Muscle layer of colon (tissue), 2 donors: ENCODE results near the gene PPAN.

Source experiments
- H3K27ac ChIP-seq: one replicate; pipeline ENCODE4 v1.7.0; 2013; ENCODE audit warnings: low read depth, mild to moderate bottlenecking, low read length, moderate library complexity
- H3K27me3 ChIP-seq, 2 donors: one replicate each; pipeline ENCODE4 v1.7.0; 2013; ENCODE audit warnings: low read length in 2 of 2, mild to moderate bottlenecking in 2 of 2; ENCODE audit not compliant: insufficient read depth in 2 of 2, control insufficient read depth in 1 of 2
- H3K36me3 ChIP-seq: one replicate; pipeline ENCODE4 v1.7.0; 2013; ENCODE audit warnings: mild to moderate bottlenecking, low read length; ENCODE audit not compliant: insufficient read depth
- H3K4me1 ChIP-seq: one replicate; pipeline ENCODE4 v1.7.0; 2013; ENCODE audit warnings: mild to moderate bottlenecking, low read length; ENCODE audit not compliant: insufficient read depth
- H3K4me3 ChIP-seq, 2 donors: one replicate each; pipeline ENCODE4 v1.7.0; 2013; ENCODE audit warnings: low read length in 2 of 2, low read depth in 1 of 2, mild to moderate bottlenecking in 1 of 2, moderate library complexity in 1 of 2
- H3K9ac ChIP-seq: one replicate; pipeline ENCODE4 v1.7.0; 2013; ENCODE audit warnings: low read length
- H3K9me3 ChIP-seq: one replicate; pipeline ENCODE4 v1.7.0; 2013; ENCODE audit warnings: mild to moderate bottlenecking, low read length
- donor health status: abdominal sarcoma.
- donor health status: Adenocarcinoma of cecum.

Gene PPAN, protein sequence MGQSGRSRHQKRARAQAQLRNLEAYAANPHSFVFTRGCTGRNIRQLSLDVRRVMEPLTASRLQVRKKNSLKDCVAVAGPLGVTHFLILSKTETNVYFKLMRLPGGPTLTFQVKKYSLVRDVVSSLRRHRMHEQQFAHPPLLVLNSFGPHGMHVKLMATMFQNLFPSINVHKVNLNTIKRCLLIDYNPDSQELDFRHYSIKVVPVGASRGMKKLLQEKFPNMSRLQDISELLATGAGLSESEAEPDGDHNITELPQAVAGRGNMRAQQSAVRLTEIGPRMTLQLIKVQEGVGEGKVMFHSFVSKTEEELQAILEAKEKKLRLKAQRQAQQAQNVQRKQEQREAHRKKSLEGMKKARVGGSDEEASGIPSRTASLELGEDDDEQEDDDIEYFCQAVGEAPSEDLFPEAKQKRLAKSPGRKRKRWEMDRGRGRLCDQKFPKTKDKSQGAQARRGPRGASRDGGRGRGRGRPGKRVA

GRCh38 chr19:10106100-10106936, at the start of gene PPAN:
Gene PPAN (plus strand): TSS chr19:10106362. CDS start chr19:10106395, 33 bp downstream.
- Histone ChIP-seq H3K9ac (peak within 1 kb of the TSS; percentile 27), H3K9me3 (no peaks in the 10 kb centered on the region), H3K4me3 (peak within 1 kb of the TSS; percentile 77 to 89), H3K27me3 (no peaks in the 10 kb centered on the region), H3K4me1 (peaks cover 16% of the 10 kb centered on the region), H3K27ac (peak within 1 kb of the TSS; percentile 63), H3K36me3 (peaks cover 30% of the 10 kb centered on the region)

DNA sequence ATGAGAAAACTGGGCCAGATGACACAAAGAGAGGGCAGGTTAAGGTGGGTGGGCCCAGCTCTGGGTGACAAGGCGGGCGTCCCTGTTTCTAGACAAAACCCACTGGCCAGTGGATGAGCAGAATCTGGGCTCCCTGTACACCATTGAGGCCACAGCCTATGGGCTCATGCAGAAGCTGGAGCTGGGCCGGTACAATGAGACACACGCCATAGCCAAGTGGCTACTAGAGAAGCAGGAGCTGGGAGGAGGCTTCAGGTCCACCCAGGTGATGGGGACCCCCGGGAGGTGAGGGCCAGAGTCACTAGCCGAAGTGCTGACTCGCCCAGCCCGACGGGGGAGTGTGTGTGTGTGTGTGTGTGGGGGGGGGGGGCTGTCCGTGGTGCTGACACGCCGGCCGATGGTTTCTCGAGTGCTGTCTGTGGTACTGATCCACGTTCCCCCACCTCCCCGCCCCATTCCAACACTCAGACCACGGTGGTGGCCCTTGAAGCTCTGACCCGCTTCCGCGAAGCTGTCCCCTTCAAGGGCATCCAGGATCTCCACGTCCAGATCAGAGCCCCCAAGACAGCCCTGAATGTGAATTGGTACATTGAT, 44.3 kb upstream of the PPAN start:
- H3K27ac ChIP-seq = no peak overlapping the region
- no peak overlapping the region for H3K4me3 ChIP-seq
- no peaks in the 10 kb centered on the region for H3K9me3 ChIP-seq
- H3K4me1 ChIP-seq = no peaks in the 10 kb centered on the region
- no peaks in the 10 kb centered on the region for H3K27me3 ChIP-seq
- no peak overlapping the region for H3K9ac ChIP-seq
- H3K36me3 ChIP-seq = no peaks in the 10 kb centered on the region

DNA sequence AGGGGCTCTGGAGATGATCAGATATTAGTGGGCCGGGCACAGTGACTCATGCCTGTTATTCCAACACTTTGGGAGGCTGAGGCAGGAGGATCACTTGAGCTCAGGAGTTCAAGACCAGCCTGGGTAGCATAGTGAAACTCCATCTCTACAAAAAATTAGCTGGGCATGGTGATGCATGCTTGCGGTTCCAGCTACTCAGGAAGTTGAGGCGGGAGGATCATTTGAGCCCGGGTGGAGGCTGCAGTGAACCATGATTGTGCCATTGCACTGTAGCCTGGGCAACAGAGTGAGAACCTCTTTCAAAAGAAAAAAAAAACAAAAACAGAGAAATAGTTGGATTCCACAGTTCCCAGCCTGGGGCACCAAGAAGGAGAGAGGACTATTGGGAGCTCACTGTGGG, 38.0 kb upstream of the PPAN start:
- Histone ChIP-seq H3K9me3 (no peaks in the 10 kb centered on the region), H3K4me1 (no peaks in the 10 kb centered on the region), H3K4me3 (no peak overlapping the region), H3K27me3 (no peaks in the 10 kb centered on the region), H3K36me3 (no peaks in the 10 kb centered on the region), H3K9ac (no peak overlapping the region), H3K27ac (no peak overlapping the region)

DNA sequence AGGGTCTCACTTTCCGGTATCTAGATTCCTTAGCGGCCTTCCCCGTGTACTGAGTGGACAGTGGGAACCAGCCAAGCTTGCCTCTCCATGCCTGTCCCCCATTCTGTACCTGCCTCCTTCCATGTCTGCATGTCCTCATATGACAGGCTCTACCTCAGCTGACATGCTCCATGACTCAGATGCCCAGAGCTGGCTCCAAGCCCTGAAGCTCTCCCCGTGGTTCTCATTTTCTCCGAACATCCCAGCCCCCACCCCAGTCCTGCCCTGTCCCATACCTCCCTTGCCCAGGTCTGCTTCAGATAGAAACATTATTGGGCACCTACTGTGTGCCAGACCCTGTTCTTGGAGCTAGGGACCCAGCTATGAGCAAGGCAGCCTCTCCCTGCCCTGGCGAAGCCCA, 37.1 kb upstream of the PPAN start:
- Histone ChIP-seq H3K4me3 (no peak overlapping the region), H3K4me1 (no peaks in the 10 kb centered on the region), H3K9me3 (no peaks in the 10 kb centered on the region), H3K9ac (no peak overlapping the region), H3K27me3 (no peaks in the 10 kb centered on the region), H3K36me3 (no peaks in the 10 kb centered on the region), H3K27ac (no peak overlapping the region)

- Histone ChIP-seq H3K4me3 (no peak overlapping the region), H3K9me3 (no peaks in the 10 kb centered on the region), H3K36me3 (no peaks in the 10 kb centered on the region), H3K4me1 (no peaks in the 10 kb centered on the region), H3K27ac (no peak overlapping the region), H3K9ac (no peak overlapping the region), H3K27me3 (no peaks in the 10 kb centered on the region)
Measured at GRCh38 chr19:10070730-10071446, 35.3 kb upstream of the PPAN start.

DNA sequence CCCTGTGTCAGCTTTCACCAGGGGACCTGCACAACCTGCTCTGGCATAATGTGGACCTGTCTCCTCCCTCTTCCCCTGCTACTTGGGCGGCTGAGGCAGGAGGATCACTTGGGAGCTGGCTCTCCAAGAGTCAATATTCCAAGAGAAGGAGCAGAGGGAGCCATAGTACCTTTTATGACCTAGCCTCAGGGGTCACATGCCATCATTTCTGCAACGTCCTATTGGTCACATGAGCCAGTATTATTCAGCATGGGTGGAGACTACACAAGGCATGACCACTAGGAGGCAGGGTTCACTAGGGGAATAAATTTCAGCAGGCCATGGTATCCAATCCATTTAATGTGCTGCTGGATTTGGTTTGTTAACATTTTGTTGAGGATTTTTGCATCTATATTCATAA, 32.0 kb upstream of the PPAN start:
- Histone ChIP-seq H3K9ac (no peak overlapping the region), H3K36me3 (no peaks in the 10 kb centered on the region), H3K27ac (no peak overlapping the region), H3K4me1 (no peaks in the 10 kb centered on the region), H3K27me3 (no peaks in the 10 kb centered on the region), H3K9me3 (no peaks in the 10 kb centered on the region), H3K4me3 (no peak overlapping the region)

DNA sequence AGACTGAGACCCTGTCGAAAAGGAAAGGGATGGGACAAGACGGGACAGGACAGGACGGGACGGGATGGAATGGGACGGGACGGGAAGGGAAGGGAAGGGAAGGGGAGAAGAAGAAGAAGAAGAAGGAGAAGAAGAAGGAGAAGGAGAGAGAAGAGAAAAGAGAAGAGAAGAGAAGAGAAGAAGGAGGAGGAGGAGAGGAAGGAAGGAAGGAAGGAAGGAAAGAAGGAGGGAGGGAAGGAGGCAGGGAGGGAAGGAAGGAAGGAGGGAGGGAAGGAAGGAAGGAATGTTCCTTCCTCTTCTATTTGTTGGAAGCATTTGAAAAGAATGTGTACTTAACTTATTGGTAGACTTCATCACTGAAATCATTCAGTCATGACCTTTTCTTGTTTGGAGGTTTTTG, 29.6 kb upstream of the PPAN start:
- Histone ChIP-seq H3K9me3 (no peaks in the 10 kb centered on the region), H3K4me3 (no peak overlapping the region), H3K4me1 (no peaks in the 10 kb centered on the region), H3K9ac (no peak overlapping the region), H3K27me3 (no peaks in the 10 kb centered on the region), H3K27ac (no peak overlapping the region), H3K36me3 (no peaks in the 10 kb centered on the region)

GRCh38 chr19:10078329-10078728, 27.8 kb upstream of the PPAN start:
- no peaks in the 10 kb centered on the region for H3K36me3 ChIP-seq
- H3K27me3 ChIP-seq = no peaks in the 10 kb centered on the region
- H3K27ac ChIP-seq = no peak overlapping the region
- H3K4me1 ChIP-seq = no peaks in the 10 kb centered on the region
- H3K4me3 ChIP-seq = no peak overlapping the region
- no peak overlapping the region for H3K9ac ChIP-seq
- H3K9me3 ChIP-seq = no peaks in the 10 kb centered on the region

DNA sequence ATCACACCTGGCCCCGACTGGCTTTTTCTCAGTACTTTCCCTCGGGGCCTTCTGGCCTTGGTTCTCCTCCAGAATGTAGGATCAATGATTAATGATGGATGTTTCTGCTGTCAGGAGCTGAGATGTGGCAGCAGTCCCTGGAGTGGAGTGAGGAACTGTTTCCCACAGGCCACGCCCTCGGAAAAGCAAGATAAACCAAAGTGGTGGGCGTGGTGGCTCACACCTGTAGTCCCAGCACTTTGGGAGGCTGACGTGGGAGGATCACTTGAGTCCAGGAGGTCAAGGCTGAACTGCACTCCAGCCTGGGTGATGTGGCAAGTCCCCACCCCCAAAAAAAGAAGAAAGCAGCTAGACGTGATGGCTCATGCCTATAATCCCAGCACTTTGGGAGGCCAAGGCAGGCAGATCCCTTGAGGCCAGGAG, 27.1 kb upstream of the PPAN start:
- Histone ChIP-seq H3K36me3 (no peaks in the 10 kb centered on the region), H3K9me3 (no peaks in the 10 kb centered on the region)

DNA sequence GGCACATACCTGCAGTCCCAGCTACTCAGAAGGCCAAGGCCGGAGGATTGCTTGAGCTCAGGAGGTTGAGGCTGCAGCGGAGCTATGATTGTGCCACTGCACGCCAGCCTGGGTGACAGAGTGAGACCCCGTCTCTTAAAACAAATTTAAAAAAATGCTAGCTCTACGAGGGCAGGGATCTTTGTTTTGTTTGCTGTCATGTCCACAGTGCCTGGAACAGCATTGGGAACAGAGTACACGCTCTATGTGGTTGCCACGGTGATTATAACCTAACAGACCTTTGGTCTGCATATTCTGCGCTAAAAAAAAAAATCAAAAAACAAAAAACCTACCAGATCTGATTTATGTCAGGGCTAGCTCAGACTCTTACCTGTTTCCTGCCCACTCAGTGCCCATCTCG, 22.3 kb upstream of the PPAN start:
- Histone ChIP-seq H3K9me3 (no peaks in the 10 kb centered on the region), H3K27ac (no peak overlapping the region), H3K27me3 (no peaks in the 10 kb centered on the region), H3K4me1 (peaks cover 4% of the 10 kb centered on the region), H3K36me3 (no peaks in the 10 kb centered on the region), H3K4me3 (no peak overlapping the region), H3K9ac (no peak overlapping the region)

More for the DNA sequence above, 27.1 kb upstream of the PPAN start:
- H3K27ac ChIP-seq = no peak overlapping the region
- no peak overlapping the region for H3K4me3 ChIP-seq
- no peaks in the 10 kb centered on the region for H3K27me3 ChIP-seq
- H3K9ac ChIP-seq = no peak overlapping the region
- no peaks in the 10 kb centered on the region for H3K4me1 ChIP-seq

DNA sequence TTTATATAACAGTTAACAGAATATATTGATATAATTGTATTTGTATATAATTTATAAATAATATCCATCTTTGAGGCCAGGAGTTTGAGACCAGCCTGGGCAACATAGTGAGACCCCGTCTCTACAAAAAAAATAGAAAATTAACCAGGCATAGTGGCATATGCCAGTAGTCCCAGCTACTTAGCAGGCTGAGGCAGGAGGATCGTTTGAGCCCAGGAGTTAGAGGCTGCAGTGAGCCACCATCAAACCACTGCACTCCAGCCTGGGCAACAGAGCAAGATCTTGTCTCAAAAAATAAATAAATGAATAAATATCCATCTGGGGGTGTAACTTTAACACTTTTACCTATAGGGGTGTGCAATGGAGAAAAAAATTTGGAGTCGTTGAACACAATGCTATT, 21.4 kb upstream of the PPAN start:
- H3K4me1 ChIP-seq = peaks cover 4% of the 10 kb centered on the region
- H3K27ac ChIP-seq = no peak overlapping the region
- no peak overlapping the region for H3K9ac ChIP-seq
- H3K4me3 ChIP-seq = no peak overlapping the region
- H3K27me3 ChIP-seq = no peaks in the 10 kb centered on the region
- no peaks in the 10 kb centered on the region for H3K9me3 ChIP-seq
- H3K36me3 ChIP-seq = peaks cover 6% of the 10 kb centered on the region
